NOMO-1 (cell line): Measurements from ENCODE around the gene SRGAP1.

Experiments
- DNase-seq, 2 experiments: peaks; one replicate each; lab custom pipeline; 2025; ENCODE audit not compliant: unreplicated experiment in 2 of 2; lab: John Stamatoyannopoulos, UW

The SRGAP1 gene

DNA sequence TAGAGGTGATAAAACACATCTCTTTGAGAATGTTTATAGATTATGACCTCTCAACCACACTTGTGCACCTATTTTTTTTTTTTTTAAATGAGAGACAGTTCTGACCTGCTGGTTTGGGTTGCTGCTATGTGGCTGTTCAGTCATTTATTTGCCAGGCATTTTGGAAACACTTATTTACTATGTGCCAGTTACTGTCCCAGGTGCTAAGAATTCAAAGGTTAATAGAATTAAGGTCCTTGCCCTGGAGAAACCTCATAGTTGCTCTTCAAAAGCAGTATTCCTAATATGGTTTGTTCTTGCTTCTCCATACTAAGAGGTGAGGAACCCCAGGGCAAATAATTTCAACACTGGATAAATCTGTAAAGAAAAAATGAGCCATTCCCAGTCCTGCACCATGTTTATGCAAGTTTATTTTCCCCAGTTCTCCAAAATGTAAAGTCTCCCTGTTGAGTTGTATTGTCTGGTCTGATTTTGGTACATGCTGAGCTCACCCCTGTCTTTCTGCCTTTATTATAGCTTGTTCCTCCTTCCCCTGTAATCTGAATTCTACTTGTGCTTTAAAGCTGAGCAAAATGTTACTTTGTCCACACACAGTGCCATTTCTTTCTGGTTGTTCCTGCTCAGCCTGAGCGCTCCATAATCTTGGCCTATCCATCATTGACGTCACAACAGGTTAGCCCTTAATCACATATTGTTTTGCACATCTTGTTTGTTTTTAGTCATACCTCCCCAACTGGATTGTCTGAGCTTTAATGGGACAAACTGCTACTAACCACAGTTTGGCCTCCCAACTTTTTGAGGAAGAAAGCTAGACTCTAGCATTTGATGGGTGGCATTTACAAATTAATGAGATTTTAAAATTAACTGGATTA, 56.7 kb downstream of the SRGAP1 start:
- no peak for DNase-seq

DNA sequence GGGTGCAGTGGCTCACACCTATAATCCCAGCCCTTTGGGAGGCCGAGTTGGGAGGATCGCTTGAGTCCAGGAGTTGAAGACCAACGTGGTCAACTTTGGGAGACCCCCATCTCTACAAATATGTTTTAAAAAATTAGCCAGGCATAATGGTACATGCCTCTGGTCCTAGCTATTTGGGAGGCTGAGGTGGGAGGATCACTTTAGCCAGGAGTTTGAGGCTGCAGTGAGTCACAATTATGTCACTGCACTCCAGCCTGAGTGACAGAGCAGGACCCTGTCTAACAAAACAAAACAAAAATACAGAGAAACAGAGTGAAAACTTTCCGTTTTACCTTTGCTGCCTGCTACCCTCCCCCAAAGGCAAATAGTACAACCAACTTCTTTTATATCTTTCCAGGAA, 60.2 kb downstream of the SRGAP1 start:
- DNase-seq: no peak

DNA sequence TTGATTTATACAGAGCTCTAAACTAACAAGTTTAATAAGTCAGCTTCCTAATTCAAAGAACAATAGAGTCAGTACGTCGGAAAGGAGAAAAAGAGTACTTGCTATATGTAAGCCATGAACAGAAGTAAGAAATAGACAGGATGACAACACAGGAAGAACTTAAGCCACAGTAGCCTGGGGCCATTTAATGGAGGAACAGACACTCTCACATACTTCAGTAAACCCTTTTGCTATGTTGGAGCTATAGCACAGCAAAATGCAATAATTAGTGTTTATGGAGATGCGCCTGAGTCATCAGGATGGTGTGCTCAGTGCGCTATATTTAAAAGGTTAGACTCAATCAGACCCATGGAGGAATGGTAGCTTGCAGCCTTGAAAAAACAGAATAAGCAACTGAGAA, 61.0 kb downstream of the SRGAP1 start:
- DNase-seq: peak in 1 of 2 experiments; percentile 41

DNA sequence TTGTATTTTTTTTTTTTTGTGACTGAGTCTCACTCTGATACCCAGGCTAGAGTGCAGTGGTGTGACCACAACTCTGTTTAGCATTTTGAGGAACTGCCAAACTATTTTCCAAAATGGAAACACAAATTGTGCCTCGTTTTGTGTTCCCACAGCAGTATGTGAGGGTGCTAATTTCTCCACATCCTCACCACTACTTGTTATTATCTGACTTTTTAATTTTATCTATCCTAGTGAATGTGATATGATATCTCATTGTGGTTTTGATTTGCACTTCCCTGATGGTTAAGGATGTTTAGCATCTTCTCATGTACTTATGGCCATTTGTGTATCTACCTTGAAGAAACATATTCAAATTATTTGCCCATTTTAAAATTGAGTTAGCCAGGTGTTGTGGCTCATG, 62.4 kb downstream of the SRGAP1 start:
- DNase-seq: no peak

DNA sequence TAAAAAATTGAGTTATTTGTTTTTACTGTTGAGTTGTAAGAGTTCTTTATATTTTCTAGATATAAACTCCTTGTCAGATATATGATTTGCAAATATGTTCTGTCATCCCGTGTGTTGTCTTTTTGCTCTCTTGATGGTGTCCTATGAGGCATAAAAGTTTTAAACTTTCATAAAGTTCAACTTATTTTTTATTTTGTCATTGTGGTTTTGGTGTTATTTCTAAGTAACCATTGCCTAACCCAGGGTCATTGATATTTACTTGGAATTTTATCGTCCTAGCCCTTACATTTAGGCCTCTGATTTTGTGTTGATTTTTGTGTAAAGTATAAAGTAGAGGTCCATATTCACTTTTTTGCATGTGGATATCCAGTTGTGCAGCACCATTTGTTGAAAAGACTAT, 63.1 kb downstream of the SRGAP1 start:
- no peak for DNase-seq

DNA sequence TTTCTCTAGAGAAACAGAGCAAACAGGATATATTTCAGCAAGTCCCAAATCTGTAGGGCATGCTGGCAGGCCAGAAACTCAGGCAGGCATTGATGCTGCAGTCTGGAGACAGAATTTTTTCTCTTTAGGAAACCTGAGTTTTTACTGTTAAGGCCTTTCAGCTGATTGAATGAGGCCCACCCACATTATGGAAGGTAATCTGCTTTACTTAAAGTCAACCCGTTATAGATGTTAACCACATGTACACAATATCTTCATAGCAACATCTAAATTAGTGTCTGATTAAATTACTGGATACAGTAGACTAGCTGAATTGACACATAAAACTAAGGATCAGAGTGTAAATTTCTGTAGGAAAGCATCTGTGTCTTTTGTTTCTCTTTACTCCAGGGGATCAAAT, 65.2 kb downstream of the SRGAP1 start:
- DNase-seq: no peak

DNA sequence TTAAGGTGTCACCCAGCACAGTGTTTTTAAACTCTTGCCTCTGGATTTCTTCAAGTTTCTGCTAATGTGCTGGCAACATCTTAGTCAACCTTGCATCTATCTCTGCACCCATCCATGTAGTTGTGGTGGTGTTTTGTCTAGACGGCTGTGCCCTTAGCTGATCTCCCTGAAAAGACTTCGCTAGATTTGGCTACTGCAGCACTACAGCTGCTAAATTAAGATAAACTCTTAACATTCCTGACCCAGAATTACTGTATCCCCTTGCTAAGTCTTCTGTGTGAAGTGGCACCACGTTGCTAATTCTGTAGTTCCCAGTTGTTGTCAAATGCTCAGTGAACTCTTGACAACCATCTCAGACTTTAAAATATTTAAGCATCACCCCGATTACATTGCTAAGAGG, 66.8 kb downstream of the SRGAP1 start:
- no peak for DNase-seq

DNA sequence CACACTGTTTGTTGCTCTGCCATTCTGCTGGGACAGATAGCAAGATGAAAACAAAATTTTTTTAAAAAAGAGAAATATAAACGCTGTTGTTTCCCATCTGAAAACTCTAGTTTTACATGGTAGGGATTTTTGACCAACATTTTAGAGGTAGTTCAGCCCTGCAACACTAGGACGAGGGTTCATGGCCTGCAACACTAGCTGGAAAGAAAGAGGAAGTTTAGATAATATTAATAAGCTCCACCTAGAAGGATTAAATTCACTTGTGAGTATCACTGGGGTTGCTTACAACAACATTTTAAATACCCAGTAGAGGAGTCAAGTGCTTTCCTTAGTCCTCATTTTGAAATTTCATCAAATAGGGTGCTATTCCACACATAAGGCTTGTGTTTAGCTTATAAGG, 68.2 kb downstream of the SRGAP1 start:
- peak; percentile 16 to 54 for DNase-seq

DNA sequence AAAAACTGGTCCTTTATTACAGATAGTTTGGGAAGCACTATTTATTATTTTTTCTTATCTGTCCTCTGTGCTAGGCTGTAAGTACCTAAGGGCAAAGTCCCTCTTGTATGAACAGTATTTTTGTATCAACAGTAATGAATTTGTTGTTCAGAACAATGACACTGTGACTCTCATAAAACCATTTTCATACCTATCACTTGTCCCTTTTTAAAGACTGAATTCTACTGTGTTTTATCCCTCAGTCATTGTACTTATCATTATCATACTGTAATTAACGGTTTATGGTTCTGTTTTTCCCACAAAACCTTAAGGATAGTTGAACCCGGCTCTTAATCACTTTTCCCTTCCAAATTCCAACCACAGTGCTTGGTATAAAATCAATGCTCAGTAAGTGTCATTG, 69.4 kb downstream of the SRGAP1 start:
- no peak for DNase-seq

DNA sequence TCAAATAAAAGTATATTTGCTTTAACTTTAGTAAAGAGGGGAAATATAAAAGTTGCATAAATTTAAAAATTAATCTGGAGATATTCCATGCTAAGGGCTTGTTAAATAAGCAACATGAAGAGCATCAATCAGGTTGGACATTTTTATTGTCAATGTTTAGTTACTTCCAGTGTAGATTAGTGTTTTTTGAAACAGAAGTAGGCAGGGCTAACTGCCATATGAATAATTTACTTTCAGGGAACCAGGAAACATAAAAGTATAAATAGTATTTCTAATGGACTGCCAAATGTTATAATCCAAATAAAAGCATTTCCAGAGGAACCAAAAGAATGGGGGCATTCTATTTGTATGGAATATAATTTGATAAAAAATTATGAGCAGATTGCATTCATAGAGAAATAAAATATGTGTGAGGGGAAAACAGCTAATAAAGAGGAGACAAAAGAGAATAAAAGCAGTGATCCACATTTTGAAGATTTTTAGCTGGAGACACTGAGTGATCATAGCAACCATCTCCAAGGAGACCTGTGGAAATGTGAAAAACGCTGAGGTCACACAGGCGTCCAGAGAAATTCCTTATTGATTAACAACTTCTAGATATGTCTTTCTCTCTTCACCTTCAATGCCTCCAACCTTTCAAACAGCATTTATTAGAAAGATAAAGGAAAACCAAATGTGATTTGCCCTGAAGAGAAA, 70.8 kb downstream of the SRGAP1 start:
- DNase-seq: peak in 1 of 2 experiments; percentile 23

DNA sequence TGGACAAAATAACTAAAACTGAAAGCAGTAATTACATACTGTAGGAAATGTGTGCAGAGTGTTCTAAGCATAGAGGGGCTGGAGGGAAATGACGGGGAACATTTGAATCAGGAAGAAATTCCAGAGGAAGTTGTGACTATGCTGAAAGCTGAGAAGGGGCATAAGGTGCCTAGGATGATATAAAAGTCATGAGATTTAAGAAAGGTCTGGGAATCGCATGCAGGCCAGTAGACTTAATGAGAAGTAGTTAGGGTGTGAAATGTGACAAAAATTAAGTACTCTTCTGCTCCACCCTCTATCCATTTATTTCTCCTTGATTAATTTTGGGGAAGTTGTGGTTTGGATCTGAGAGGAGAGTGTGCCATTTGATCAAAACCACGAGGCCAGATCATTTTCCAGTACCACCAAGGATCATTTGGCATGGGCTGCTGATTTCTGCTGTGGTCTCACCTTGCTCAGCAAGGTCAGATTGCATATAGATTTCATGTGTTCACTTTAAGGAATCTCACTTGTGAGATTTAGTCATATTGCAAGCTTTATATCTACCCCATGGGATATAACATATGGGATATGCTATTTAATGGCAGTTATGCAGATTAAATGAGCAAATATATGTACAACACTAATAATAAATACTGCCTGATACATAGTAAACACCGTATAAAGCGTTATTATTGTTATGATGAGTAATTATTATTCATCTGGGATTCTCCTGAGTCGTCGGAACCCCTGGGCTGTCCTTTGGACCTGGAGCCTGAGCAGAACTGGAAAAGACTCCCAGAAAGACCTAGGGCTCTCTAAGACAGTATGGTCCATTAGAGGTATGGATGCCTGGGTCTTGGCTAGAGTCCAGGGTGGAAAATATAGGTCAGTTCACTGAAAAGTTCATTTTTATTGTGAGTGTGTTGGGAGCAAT, 72.3 kb downstream of the SRGAP1 start:
- DNase-seq: no peak

DNA sequence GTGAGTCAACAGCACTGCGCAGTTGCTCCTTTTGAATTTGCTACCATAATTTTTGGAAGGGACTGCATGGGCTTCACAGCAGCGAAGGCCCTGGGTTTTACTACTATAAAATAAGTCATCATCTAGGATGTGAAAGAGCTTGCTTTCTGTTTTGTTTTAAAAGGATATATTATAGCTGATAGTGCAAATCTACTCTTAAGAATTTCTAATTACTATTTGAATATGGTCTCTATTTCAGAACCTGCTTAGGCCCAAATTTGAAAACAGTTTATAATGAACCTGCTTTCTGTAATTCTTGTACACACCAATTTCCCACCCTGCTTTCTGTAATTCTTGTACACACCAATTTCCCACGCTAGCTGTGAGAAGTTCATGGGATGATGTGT, 73.0 kb downstream of the SRGAP1 start:
- DNase-seq: no peak

DNA sequence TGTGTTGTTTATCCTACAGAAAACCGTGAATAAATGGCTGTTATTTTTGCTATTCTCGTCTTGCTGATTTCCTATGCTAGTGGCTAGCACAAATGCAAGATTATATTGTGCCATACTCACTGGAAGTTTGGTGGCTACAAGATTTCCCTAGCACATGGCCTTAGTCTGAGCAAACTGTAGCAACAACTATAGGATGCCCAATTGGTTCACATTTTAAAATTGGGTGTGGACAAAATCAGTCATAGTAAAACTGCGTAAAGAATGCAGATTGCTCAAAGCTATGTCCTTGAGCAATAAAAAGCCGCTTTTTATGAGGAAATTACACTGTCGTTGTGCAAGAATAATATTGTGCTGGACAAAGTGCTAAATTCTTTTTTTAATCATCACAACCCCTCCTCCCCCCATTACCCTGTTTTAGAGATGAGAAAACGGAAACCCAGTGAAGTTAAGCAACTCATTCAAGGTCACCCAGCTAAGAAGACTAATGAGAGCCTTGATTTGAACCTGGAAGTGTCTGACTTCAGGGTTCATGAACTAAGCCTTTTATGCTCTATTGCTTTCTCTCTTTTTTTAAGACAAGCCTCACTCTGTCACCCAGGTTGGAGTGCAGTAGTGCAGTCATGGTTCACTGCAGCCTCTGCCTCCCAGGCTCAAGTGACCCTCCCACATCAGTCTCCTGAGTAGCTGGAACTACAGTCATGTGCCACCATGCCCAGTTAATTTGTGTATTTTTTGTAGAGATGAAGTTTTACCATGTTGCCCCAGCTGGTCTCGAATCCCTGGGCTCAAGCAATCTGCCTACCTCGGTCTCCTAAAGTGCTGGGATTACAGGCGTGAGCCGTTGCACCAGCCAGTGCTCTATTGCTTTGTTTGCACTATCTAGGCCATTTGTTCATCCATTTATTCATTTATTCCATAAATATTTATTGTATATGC, 73.6 kb downstream of the SRGAP1 start:
- peak; percentile 92 to 97 for DNase-seq

DNA sequence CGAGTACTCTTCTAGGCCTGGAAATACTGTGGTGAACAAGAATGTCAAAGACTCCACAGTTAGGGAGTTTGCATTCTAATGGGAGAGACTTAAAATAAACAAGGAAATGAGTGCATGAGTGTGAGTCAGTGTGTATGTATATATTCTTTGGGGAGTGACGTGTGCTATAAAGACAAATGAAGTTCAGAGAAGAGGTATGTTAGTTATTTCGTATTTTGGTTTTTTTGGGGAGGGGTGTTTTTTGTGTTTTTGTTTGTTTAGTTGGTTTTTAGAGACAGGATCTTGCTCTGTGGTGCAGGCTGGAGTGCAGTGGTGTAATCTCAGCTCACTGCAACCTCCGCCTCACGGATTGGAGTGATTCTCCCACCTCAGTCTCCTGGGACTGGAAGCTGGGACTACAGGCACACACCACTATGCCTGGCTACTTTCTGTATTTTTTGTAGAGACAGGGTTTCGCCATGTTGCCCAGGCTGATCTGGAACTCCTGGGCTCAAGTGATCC, 74.3 kb downstream of the SRGAP1 start:
- no peak for DNase-seq

DNA sequence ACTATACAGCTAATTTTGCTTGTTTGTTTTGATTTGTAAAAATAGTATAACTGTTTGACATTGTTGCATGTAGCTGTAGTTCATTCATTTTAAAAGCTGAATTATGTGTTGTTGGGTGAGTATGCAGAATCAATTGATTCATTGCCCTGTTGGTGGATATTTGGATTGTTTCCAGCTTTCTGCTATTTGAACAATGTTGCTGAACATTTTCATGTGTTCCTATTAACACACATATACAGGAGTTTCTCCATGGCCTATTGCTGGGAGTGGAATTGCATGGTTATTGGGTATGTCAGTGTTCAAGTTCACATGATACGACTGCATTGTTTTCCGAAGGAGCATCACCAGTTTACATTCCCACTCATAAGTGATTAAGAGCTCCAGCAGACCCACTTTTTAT, 75.3 kb downstream of the SRGAP1 start:
- DNase-seq: no peak

DNA sequence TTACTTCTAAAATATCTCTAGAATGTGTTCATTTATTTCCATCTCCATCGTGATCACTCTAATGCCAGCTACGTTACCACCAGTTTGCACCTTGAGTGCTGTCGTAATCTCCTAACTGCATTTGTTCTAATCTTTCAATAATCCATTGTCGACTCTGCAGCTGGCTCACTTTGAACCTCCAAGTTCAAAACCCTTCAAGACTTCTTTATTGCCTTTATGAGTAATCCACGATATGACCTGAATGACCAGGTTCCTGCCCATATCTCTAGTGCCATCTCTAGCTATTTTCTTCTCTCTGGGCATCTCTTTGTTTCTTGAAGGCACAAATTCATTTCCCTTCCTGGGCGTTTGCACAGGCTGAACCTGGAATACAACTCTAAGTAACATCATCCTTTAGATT, 76.7 kb downstream of the SRGAP1 start:
- DNase-seq: no peak

DNA sequence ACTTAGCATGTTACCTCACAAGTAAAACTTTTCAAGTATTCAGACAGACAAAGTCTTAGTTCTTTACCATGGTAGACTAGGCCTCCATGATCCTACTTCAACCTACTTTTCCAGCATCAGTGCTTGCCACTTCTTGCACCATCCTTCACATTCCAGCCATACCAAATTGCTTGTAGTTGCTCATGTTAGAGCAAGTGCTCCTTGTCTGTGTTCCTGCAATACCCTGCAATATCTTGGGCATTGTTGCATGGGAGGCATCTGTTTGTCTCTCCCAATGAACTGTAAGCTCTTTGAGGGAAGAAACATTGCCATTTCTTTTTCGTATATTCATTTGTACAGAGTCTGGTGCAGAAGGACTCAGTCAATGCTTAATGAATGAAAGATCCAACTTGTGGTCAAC, 78.0 kb downstream of the SRGAP1 start:
- no peak for DNase-seq

DNA sequence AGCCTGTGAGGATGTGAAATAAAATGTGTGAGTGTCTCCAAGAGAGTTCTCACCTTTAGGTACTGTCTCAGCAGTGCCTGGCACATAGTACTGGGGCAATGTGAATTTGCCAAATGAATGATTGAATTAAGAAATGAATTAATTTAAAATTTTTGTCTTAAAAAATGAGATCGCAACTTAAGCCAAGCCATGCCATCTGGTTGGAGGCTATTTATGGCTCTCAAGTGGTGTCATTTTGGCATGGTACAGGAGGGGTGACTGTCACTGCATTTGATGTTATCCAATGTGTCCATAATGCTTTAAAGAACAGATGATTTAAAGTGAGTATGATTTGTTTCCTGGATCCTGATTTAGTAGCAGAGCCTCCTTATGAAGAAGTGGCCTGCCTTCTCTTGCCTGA, 80.3 kb downstream of the SRGAP1 start:
- no peak for DNase-seq

DNA sequence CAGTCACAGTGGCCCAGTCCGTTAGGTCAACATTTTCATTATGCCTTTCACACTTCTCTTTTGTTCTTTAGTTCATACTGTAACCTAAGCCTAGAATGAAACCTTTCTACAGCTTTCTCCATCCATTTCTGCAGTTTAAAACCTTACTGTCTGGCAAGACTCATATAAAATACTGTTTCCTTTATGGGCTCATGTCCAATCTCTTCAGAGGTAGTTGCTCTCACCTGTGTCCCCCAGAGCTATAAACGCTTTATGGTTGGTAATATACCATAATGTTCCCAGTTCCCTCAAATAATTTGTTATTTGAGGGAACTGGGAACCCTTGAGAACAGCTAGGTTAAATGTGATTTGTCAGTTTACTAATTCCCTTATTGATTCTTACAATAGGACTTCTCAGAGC, 83.0 kb downstream of the SRGAP1 start:
- DNase-seq: no peak

DNA sequence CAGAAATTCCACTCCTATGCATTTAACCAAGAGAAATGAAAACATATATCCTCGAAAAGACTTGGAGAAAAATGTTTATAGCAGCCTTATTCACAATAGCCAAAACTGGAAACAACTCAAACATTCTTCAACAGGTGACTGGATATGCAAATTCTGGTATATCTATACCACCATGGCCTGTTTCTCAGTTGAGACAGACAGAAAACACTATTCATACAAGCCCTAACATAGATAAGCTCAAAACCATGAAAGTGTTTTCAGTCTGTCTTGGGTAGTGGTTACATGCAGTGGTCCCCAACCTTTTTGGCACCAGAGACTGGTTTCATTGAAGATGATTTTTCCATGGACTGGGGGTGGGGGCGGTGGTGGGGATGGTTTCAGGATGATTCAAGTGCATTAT, 83.8 kb downstream of the SRGAP1 start:
- no peak for DNase-seq
